SH-SY5Y (cell line): ENCODE data around the gene SMARCA2.

Experiments
- GATA2 ChIP-seq: IDR thresholded peaks from 2 replicates; pipeline ENCODE4 v1.6.1; 2011; ENCODE audit warnings: mild to moderate bottlenecking, low read depth, low read length
- GATA3 ChIP-seq: IDR thresholded peaks from 2 replicates; pipeline ENCODE4 v1.6.1; 2011; ENCODE audit warnings: low read depth, mild to moderate bottlenecking, low read length, moderate library complexity

Gene SMARCA2

GRCh38 chr9:2014696-2015580 lies at the start of gene SMARCA2:
SMARCA2 (plus strand) TSS chr9:2015347; CDS start chr9:2029023, 13,676 bp downstream.
- TF ChIP-seq GATA3, result no peak
- TF ChIP-seq GATA2, result no peak

GRCh38 chr9:1966725-1967366 lies 48.3 kb upstream of the SMARCA2 start:
- TF ChIP-seq GATA2 (no peak), GATA3 (no peak)

- TF ChIP-seq GATA2 (no peak), GATA3 (no peak)
Observed at GRCh38 chr9:1969160-1969559, 46.0 kb upstream of the SMARCA2 start.

GRCh38 chr9:1969898-1970297 lies 45.2 kb upstream of the SMARCA2 start:
- no peak for TF ChIP-seq GATA2
- no peak for TF ChIP-seq GATA3

- TF ChIP-seq GATA3, result no peak
- no peak for TF ChIP-seq GATA2
Observed at GRCh38 chr9:1972672-1973071, 42.5 kb upstream of the SMARCA2 start.

- no peak for TF ChIP-seq GATA3
- no peak for TF ChIP-seq GATA2
Observed at GRCh38 chr9:1977026-1977425, 38.1 kb upstream of the SMARCA2 start.

- TF ChIP-seq GATA2 (no peak), GATA3 (no peak)
Observed at GRCh38 chr9:1978941-1979340, 36.2 kb upstream of the SMARCA2 start.

GRCh38 chr9:1979741-1980367 lies 35.3 kb upstream of the SMARCA2 start:
- TF ChIP-seq GATA3, result no peak
- no peak for TF ChIP-seq GATA2

- no peak for TF ChIP-seq GATA3
- no peak for TF ChIP-seq GATA2
Observed at GRCh38 chr9:1980387-1980786, 34.8 kb upstream of the SMARCA2 start.

- TF ChIP-seq GATA3 (no peak), GATA2 (no peak)
Observed at GRCh38 chr9:1982074-1982473, 33.1 kb upstream of the SMARCA2 start.

- no peak for TF ChIP-seq GATA3
- TF ChIP-seq GATA2, result no peak
Observed at GRCh38 chr9:1986341-1986740, 28.8 kb upstream of the SMARCA2 start.

- TF ChIP-seq GATA2 (no peak), GATA3 (no peak)
Observed at GRCh38 chr9:1989500-1989899, 25.6 kb upstream of the SMARCA2 start.

GRCh38 chr9:1994180-1994579 lies 21.0 kb upstream of the SMARCA2 start:
- TF ChIP-seq GATA3, result no peak
- TF ChIP-seq GATA2, result no peak

- no peak for TF ChIP-seq GATA2
- no peak for TF ChIP-seq GATA3
Observed at GRCh38 chr9:1995084-1995483, 20.1 kb upstream of the SMARCA2 start.
